IPS DF 4.7 (cell line): ENCODE data around the gene ESYT2.
"Not testable (repeated sequence)": the region's sequence is repeated elsewhere in the genome, so short reads cannot be mapped to it uniquely, and the experiment has no call there.

Source experiments
- DNase-seq: peaks from one replicate; pipeline ENCODE4 v3.0.0-alpha.2; 2013; ENCODE audit warnings: low spot score; ENCODE audit errors: extremely low read depth

The ESYT2 gene

DNA sequence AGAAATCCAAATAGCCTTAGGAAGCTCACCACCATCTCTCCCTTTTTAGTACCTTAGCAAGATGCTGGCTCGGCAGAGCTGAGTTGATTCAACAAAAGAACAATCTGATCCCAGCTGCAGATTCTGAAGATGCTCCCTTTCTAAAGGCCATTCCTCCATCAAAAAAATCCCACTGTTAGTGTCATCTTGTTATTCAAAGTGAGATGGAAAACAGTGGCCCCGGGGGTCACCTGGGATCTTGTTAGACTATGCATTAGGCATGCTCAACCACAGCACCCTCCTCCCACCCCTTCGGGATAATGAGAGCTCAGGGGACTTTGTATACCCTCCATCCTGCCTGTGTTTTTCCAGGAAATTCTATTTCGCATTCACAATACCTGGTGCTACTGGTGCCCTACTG lies 127.1 kb downstream of the ESYT2 start:
- no peak for DNase-seq

DNA sequence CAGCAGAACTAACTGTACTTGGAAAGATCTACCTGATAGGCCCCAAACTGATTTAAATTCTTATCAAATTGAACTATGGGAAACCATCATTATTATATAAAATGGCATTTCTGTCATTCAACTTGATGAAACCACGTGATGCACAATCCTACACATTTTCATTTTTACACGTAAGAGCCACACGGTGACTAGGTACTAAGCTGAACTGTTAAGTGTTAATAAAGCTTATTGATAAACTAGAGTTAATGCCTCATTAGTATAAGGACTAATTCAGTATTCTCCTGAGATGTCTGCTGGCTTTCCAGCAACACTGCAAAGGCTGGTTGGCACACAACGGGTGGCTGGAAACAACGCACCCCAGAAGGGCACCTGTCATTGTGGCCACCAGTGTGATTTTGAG lies 129.3 kb downstream of the ESYT2 start:
- no peak for DNase-seq

DNA sequence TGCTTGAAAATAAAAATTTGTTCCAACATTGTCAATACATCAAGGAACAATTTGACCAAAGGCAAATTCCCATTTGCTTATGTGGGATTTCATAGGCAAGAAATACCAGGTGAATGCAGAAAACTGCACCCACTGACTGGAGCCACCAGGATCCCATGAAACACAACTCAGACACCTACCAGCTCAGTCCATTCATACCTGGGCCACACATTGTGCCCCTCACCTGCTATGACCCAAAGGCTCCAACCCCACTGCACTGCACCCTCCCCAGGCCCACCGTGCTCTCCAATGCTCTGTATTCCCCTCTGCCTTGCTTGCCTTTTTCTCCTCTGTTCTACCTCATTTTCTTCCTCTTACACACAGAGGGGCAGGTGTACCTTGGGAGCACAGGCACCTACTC lies 130.0 kb downstream of the ESYT2 start:
- DNase-seq, result no peak

DNA sequence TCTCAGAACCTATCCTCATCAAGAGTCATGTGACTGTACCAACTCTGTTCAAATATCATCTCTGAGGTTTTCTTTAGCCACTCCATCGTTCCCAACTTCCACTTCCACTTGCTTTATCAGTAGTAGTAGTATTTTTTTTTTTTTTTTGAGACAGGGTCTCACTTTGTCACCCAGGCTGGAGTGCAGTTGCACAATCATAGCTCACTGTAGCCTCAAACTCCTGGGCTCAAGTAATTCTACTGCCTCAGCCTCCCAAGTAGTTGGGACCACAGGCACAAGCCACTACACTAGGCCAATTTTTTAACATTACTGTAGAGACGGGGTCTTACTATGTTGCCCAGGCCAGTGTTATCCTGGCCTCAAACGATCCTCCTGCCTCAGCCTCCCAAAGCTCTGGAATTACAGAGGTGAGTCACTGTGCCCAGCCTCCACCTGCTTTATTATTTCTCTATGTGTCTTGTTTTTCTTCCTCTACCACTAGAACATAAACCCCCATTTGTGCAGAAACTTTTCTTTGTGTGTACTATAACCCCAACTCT lies 130.6 kb downstream of the ESYT2 start:
- no peak for DNase-seq

DNA sequence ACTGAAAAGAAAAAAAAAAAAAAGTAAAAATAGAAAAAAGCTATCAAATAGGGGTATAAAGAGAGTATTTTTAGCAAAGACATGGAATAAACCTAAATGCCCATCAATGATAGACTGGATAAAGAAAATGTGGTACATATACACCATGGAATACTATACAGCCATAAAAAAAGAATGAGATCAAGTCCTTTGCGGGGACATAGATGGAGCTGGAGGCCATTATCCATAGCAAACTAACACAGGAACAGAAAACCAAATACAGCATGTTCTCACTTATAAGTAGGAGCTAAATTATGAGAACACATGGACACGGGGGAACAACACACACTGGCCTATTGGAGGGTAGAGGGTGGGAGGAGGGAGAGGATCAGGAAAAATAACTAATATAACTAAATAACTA lies 131.7 kb downstream of the ESYT2 start:
- DNase-seq, result not testable (repeated sequence)

DNA sequence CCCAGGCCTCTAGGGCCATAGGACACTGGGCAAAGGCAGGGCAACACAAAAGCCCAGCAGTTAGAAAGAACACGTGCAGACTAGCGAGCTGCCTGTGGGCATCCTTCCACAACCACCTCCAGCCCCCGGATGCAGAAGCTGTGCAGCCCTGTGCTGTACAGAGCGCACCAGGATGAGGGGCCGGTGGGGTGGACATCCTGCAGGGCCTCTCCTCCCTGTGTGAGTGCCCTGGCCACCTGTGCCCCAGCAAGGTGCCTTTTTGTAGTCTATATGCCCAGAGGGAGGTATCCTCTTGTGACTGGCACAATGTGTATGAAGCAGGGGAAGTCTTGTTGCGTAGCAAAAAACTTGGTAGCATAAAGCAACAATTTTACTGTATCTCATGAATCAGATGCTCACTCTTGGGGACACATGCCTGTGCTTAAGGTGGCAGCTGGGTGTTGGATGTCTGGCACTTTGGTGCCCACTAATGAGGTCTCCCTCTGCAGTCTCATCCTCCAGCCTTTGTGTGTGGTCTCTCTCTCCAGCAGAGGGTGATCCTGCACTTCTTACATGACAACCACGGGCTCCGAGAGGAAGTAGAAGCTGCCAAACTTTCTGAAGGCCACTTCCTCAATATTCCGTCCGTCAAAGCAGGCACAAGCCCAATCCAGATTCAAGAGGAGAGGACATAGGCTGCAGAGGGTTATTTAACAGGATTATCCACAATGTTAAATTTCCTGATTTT lies 133.4 kb downstream of the ESYT2 start:
- DNase-seq, result no peak

DNA sequence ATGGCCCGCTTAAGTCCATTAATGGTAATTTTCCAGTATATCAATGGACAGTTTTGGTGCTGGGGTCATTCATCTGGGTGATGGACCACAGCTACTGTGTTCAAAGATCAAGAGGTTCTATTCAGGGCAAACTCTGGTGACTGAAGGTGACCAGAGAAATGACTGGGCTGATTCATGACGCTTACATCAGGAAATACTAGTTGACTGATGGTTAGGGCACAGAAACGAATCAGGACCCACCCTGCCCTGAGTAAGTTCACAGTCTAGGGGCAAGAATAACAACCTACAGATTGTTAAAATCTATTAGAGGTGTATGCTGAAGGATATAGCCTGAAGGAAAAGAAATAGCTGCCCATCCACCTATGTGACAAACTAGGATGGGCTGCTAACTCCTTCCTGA lies 134.3 kb downstream of the ESYT2 start:
- no peak for DNase-seq

DNA sequence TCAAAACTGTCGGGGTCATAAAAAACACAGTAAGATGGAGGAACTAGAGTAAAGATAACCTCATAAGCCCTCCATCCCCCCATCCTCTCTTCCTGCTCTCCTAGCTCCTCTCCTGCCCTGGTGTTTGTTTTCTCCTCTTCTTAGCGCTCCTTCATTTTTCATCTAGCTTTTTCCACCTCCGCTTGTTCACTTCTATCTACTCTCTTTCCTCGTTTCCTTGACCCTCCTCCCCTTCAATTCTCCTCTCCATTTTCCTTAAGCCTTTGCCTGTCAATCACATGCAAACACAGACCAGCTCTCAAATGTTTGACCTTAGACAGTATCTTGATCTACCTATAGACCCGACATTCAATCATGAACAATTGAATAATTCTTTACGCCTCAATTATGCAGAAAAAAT lies 134.7 kb downstream of the ESYT2 start:
- no peak for DNase-seq

DNA sequence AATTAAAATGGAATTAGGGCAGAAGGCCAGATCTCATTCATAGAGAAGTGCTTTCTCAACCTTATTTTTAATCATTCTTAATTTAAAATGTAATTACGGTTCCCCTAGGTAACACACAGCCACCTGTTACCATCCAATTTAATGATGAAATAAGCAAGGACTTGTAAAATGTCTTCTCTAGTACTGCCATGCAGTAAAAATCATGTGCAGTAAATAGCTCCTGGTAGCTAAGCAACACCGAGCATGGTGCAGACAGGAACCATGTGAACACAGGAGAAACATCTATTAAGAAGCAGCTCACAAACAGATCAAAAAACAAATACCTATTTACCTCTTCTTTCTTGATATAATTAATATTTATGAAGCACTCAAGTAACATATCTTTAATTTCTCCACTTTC lies 139.8 kb downstream of the ESYT2 start:
- DNase-seq, result no peak

DNA sequence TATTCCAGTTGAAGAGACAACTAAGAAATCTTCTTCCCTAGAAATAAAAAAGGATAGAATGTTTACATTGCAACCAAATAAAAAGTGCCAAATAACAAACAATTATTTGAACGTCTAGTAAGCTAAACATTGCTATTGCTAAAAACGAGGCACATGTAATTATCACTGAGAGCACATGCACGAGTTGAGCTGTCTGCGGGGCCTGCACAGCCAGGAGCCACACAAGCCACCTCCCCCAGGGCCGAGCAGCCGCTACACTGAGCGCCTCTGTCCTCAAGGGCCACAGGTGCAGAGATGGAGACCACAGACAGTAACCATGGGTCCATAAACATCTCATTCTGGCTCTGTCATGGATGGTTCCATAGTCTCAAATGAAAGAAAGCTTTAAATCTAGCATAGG lies 141.9 kb downstream of the ESYT2 start:
- no peak for DNase-seq

DNA sequence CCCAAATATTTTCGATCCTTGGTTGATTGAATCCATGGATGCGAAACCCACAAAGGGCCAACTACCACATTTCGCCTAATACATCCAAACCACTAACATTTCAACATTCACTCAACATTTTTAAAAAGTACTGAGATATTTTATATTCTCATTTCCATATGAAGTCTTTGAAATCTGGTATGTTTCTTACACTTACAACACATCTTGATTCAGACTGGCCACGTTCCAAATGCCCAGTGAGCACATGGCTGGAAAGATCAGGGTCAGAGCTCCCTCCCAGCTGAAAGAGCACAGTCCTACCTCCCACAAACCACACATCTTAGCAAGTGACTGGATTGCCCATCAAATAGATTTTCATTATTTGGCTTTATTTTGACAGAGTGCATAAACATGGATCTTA lies 143.6 kb downstream of the ESYT2 start:
- no peak for DNase-seq

DNA sequence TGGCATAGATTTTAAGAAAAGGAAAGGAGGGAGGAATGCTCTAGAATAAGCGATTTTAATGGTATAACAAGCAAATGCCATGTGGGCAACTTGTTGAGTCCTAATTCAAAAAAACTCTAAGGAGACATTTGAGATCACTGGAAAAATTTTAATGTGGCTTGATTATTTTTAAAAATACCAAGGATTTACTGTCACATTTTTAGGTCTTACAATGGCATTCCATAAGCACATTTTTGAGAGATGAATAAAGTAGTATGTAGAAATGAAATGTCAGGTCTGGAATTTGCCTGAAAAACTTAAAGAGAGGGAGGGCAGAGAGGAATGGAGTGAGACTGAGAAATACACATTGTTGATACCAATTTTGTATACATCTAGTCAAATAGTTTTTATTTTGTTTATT lies 145.0 kb downstream of the ESYT2 start:
- DNase-seq, result no peak

DNA sequence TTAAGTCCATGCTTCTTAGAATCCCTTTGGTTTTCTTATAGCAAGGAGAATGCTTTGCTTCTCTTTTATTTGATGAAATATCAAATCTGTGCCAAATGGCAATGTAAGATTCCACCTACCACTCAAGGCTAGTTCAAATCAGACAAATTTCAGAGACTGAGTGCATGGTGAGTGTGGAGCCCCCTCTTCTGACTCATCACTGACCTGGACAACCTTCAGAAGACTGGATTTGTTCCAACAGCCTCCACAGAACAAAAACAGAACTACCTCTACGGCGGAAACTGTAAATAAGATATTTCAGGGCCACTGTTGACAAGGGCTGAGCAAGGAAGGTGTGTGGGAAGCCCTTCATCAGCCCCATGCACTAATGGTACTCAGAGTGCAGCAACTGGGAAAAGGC lies 145.8 kb downstream of the ESYT2 start:
- no peak for DNase-seq

DNA sequence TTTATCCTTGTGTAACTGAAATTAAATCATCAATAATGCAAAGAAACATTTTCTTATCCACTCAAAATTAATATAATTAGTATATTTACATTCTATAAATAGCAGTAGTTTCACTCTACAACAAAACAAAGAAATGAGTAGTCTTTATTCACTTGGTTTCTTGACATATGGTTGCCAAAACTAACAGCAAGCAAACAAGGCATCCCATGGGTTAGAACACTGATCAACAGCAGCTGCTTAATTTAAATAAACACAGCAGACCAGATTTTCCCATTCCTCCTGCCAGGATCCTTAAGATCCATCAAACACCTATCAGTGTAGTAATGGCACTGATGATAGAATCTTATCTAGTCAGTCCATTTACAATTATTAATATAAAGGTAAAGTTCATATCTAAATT lies 146.9 kb downstream of the ESYT2 start:
- DNase-seq, result no peak
